IPS-NIHi7 (cell line): ENCODE measurements around the gene VPS4B.
A peak's percentile ranks its signal among the peaks of the same experiment; 100 is the strongest.
"Not testable (repeated sequence)": the region's sequence is repeated elsewhere in the genome, so short reads cannot be mapped to it uniquely, and the experiment has no call there.

Experiments used
- DNase-seq: peaks from one replicate; pipeline ENCODE4 v3.0.0; 2012; ENCODE audit warnings: mixed read lengths; ENCODE audit errors: extremely low spot score

Gene VPS4B

DNA sequence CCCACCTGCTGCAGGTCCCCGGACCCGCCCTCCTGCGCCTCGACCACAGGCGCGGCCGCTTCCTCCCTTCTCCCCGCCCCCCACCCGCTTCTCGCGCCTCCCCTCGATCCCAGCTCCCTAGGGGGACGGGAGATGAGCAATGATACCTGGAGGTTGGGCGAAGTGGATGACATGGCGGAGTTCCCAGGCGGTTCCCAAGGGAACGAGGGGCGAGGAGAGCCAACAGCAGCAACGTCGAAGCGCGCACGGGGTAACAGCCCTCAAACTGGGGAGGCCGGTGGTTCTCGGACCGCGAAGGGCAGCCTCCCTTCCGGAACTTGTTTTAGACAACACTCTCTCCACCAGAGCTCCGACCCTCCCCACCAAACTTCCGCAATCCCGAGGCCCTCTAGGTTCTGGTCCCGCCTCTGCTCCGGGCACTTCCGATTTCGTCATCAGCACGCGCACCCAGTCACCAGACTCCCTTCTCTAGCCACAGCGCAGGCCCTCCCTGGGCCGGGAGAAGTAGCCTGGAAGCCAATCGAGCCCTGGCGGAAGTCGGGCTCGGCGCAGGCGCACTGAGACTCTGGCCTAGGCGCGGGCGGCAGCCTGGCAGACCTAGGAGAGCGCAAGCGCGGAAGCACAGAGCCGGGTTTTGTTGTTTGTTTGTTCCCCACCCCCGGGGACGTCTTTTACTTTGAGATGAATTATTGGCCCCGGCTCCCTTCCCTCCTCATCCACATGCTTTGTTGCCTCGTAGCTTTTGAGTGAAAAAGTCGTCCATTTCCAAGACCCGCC is at the start of gene VPS4B:
TSS of gene VPS4B (minus strand) at position 390 of the 777 bp plus-strand sequence. CDS start at position 173, 217 bp downstream.
- peak; percentile 99 for DNase-seq

GRCh38 chr18:63470751-63471150 is 48.5 kb upstream of the VPS4B start:
- no peak for DNase-seq

DNA sequence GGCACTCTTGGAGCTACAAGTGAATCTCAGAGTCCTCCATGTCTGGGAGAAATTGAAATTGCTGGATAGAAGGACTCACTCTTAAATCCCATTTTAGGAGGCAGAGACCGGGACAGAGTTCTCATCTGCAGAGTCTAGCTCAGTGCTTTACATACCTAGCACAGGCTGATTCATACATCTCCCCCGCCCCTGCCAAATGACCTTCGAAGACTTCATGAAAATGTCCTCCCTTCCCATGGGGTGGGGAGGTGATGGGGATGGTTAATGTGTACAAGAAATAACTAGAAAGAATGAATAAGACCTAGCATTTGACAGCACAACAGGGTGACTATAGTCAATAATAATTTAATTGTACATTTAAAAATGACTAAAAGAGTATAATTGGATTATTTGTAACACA is 46.3 kb upstream of the VPS4B start:
- no peak for DNase-seq

DNA sequence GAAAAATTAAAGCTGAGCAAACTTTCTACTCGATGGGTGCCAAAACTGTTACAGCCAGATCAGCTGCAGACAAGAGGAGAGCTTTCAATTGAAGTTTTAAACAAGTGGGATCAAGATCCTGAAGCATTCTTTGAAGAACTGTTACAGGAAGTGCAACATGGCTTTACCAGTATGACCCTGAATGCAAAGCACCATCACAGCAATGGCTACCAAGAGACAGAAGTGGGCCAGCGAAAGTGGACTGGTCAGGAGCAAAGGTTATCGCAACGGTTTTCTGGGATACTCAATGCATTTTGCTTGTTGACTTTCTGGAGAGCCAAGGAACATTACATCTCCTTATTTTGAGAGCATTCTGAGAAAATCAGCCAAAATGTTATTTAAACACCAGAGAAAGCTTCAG is 45.4 kb upstream of the VPS4B start:
- DNase-seq, result no peak

- no peak for DNase-seq
These were observed 42.8 kb upstream of the VPS4B start for GRCh38 chr18:63465059-63465458.

GRCh38 chr18:63464434-63464833 is 42.2 kb upstream of the VPS4B start:
- no peak for DNase-seq

DNA sequence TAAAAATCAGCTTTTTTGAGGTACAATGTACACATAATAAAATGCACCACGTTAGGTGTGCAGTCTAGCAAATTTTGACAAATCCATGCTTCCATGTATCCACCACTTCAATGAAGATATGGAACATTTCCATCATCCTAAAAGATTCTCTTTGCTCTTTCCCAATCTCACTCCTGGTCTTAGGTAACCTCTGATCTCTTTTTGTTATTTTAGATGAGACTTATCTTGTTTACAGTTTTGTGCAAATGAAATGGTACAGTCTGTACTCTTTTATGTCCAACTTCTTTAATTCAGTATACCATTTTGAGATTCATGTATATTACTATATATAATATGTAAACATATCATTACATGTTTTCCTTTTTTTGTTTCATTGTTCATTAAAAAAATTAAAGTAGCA is 38.1 kb upstream of the VPS4B start:
- no peak for DNase-seq

- no peak for DNase-seq
These were observed 35.7 kb upstream of the VPS4B start for GRCh38 chr18:63457977-63458376.

- DNase-seq, result no peak
These were observed 32.2 kb upstream of the VPS4B start for GRCh38 chr18:63454497-63454896.

DNA sequence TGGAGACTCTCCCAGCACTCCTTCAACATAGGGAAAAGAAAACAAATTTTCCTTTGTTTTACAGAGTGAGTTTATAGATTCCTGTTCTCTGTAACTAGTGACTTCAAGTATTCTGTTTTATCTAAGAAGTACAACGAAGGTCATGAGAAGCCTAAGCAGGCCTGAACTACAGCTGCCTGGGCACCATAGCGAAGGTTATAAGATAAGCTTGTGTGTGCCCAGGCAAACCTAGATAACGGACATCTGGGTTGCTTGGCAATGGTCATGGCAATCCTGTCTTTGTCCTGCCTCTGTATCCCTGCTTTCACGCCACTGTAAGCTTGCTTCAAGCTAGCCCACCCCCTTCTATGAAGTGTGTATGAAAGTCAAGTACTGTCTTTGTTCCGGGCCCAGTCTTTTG is 30.5 kb upstream of the VPS4B start:
- DNase-seq, result not testable (repeated sequence)

DNA sequence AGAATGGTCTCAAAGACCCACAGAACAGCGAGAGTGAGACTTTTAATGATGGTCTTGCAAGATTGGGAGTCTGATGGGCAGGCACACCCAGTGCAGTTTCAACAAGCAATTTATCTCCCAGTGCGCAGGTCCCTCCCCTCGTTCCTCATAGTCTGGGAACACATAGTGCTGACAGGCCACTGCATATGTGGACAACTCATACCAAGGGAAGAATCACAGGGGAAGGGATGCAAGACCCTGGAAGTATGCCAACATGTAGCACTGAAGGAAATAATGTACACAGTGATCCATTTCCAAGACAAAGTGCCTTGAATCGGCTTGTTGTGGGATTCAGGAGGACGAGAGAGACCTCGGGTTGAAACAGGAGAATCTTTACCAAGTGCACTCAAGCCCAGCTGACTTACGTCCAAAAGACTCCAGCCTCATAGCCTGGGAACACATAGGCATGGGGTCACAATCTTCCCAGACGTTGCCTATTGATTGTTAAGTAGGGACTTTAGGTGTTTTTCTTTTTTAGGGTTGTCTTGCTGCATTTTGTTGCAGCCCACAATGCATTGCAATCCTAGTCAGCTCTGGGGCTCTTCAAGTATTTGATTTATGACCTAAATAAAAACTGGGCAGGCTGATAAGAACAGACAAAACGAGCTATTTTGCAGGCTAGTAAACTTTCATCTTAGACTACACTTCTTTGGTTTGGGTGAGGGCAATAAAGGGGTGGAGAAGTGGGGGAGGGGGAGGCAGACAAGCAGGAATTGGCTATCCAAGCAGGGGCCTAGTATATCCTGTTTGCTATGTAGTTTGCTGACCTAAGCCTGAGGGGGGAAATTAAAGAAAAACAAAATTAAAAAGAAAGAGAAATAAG is 29.8 kb upstream of the VPS4B start:
- DNase-seq, result no peak

DNA sequence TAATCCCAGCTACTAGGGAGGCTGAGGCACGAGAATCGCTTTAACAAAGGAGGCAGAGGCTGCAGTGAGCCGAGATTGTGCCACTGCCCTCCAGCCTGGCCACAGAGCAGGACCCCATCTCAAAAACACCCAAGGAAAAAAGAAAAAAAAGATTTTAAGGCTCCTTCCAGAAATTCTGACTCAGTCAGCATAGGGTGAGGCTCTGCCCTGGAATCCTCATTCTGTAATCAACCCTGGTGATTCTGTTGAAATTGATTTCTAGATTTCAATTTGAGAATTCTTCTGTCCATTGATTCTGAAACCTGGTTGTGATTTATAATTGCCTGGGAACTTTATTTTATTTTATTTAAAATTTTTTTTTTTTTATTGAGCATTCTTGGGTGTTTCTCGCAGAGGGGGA is 27.1 kb upstream of the VPS4B start:
- no peak for DNase-seq

DNA sequence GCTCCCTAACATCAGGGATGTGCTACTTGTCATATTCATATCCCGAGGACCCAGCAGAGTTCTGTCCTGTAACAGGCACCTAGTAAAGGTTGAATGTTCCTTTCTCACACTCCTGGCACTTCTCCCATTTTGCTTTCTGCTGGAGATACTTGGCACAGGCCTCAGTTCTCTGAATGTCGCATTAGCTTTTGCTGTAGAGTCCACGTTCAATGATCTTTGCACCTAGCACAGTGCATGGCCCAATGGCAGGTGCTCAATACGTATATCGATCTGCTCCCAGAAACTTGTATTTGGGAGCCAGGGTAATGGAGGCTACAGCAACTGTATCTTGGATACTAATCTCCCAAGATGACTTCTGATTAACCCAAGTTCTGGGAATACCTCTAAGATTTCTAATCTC is 24.8 kb upstream of the VPS4B start:
- DNase-seq, result no peak

DNA sequence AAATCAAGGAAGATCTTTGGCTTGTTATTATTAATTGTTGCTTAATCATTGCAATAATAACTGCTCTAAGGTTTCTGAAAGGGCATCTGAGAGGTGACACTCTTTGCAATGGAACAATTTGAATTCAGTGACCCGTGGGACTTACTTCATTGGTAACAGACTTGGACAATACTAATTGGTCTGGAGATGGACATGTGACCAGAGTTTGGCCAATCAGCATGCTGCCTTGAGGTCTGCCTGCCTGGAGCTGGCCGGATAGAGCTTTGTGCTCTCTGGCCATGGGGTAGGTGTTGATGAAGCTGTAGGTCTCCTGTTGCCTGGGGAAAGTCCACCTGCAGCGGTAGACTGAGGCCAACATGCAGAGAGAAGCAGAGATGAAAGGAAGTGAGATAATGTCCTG is 24.0 kb upstream of the VPS4B start:
- no peak for DNase-seq

GRCh38 chr18:63445037-63445436 is 22.8 kb upstream of the VPS4B start:
- no peak for DNase-seq

GRCh38 chr18:63444580-63444979 is 22.3 kb upstream of the VPS4B start:
- no peak for DNase-seq

GRCh38 chr18:63443829-63444228 is 21.6 kb upstream of the VPS4B start:
- no peak for DNase-seq

DNA sequence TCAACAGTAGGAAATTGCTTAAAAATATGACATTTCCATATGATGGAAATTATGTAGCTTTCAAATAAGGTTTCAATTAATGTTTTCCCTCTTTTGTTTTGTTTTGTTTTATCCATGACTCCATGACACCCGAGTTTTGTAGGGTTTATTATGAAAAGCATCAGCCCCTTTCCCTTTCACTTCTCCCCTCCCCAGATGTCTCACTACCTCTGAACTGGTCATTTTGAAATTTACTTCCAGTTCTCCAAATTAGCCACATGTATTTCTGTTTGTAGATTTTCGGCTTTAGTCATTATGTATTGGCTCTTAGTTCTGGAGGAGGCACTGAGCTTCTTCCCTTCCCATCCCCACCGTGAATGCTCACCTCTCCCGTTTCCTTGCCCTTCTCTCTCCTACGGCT is 18.6 kb upstream of the VPS4B start:
- DNase-seq, result no peak

DNA sequence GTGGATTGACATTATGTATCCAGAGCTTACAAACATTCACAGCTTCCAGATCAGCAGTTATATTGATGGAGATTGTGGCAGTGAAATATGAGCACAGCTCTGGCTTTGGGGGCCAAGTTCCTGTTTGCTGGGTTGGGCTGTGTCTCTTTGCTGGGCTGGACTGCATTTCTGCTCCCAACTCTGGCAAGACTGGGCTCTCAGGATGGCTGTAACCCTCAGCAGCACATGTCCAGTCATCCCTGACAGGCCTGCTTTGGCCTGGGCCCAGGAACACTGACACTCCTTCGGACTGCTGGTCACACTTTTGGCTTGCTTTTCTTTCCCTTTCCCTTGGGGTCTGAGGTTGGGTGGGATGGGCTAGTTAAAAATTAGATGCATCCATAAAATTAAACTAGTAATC is 17.9 kb upstream of the VPS4B start:
- no peak for DNase-seq

DNA sequence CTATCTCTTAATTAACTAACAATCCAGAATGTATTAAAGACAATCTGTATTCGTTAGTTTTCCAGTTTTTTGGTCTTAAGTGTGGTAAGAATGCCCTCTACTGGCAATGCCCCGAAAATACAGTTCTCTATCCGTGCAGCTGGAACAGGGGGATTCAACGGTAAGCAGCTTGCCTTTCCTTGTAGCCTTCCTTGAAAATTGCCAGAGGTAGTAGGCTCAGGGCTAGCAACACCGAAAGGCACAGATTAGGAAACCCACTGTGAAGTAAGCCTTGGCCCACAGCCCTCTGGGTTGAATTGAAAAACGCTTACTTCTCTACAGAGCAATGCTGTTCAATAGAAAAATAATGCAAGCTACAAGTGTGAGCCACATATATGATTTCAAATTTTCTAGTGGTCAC is 17.1 kb upstream of the VPS4B start:
- DNase-seq, result peak; percentile 81

DNA sequence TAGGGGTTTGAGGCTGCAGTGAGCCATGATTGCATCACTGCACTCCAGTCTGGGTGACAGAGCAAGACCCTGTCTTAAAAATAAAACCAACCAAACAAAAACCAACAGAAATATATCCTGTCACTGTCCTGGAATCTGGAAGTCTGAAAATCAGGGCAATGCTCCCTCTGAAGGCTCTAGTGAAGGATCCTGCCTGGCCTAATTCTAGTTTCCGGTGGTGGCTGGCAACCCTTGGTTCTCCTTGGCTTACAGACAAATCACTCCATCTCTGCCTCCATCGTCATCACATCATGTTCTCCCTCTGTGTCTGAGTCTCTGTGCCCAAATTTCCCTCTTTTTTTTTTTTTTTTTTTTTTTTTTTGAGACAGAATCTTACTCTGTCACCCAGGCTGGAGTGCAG is 15.9 kb upstream of the VPS4B start:
- DNase-seq, result no peak

GRCh38 chr18:63433334-63433866 is 11.1 kb upstream of the VPS4B start:
- DNase-seq, result no peak

GRCh38 chr18:63431180-63431579 is 8.9 kb upstream of the VPS4B start:
- DNase-seq, result no peak
